HG02588 (cell line): ENCODE data around the gene TASP1.

ENCODE experiments used
- ATAC-seq: cut with Tn5 transposase; IDR thresholded peaks from one replicate; pipeline ENCODE4 v1.9.1; 2021; ENCODE audit warnings: mild to moderate bottlenecking, moderate library complexity; ENCODE audit not compliant: unreplicated experiment

The TASP1 gene

GRCh38 chr20:13574071-13574470 is 64.7 kb downstream of the TASP1 start:
- ATAC-seq, result no peak

GRCh38 chr20:13571662-13572061 is 67.1 kb downstream of the TASP1 start:
- no peak for ATAC-seq

DNA sequence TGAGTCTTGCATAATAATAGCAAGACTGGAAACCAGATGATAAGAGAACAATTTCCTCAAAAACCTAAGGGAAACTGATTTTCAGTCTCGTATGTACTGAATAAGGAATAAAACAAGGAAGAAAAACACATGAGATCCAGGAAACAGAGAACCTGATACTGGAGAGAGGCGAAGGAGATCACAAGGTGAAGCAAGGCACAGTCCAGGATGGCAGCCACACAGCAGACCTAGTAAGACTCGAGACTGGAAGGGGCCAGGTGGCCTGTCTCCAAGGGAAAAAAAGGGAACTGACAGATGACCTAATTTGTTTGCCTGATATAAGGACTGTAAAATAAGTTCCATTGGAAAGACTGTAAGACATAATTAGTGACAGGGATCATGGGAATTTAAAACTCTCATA is 71.1 kb downstream of the TASP1 start:
- ATAC-seq, result no peak

DNA sequence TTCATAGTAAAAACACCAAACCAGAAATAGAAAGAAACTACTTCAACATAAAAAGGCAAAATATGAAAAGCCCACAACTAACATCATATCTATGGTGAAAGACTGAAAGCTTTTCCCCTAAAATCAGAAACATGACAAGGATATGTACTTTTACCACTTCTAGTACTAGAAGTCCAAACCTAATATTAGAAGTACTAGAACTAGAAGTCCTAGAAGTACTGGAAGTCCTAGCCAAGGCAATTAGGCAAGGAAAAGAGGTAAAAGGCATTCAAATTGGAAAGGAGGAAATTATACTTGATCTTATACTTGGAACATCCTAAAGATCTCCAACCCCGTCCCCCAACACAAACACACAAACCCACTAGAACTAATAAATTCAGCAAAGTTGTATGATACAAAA is 74.9 kb downstream of the TASP1 start:
- no peak for ATAC-seq

- ATAC-seq, result no peak
Observed at GRCh38 chr20:13554706-13555105, 84.0 kb downstream of the TASP1 start.

DNA sequence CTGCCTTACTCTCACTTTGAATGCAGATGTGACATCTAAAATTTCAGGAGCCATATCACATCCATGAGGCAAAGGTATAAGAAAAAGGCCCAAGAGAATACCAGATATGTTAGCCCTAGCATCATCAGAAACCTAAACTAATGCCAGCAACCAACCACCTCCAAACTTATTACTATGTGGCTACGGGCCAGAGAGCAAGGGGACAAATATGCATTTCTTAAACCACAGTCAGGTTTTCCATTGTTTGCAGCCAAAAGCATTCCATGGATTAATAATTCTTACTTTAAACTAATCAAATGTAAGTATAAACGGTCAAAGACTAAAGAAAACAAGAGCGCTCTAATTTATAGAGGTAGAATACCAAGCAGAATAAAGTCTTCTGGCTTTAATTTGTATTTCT is 84.7 kb downstream of the TASP1 start:
- ATAC-seq, result no peak

- ATAC-seq, result no peak
Observed at GRCh38 chr20:13552061-13552460, 86.7 kb downstream of the TASP1 start.

DNA sequence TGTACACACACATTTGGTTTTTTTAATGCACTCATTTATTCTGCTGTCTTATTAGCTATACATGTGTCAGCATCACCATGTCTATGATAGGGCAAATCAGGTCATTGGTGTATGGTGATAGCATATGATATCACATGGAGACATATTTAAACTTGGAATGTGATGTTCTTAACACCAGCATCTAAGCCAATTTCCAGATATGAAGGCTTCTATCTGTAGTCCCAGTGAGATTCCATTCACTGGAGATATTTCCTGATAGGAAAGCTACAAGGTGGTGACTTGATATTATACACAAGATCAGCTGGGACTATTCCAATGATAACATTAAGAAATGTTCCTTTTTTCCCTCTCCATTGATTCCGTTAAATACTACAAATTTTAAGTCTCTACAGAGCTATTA is 89.3 kb downstream of the TASP1 start:
- no peak for ATAC-seq

GRCh38 chr20:13546497-13547131 is 92.1 kb downstream of the TASP1 start:
- ATAC-seq, result no peak

DNA sequence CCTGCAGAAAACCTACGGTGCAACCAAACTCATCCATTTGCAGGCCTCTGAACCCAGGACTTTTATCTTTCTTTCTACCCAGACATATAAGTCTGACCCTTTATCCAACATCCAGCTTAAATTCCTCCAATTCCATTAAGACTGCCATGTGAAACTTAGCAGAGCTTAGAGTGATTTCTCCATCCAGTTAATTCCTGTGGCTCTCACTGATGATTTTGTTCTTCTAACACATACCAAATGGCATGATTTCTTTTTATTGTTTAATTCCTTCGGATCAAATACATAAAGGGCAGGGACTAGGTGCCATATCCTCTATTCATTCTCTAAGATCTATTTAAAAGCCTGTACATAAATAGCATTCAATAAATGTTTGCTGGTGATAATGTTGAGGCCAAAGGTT is 92.9 kb downstream of the TASP1 start:
- no peak for ATAC-seq

DNA sequence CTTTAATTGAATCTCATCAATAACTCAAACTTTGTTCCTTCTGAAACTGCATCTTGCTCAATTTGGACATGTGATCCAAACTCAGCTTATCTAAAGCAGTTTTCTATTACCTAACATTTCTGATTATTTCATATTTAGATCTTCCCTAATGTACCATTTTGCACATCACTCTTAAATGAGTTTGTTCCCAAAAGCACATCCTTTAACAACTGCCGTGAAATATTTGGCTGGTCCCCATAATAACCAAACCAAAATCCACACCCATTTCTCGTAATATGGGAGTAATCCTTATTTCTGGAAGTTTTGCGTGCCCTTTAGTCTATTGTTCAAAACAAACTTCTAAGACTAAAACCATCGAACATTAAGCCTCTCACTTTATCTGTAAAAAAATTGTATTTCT is 94.9 kb downstream of the TASP1 start:
- no peak for ATAC-seq

DNA sequence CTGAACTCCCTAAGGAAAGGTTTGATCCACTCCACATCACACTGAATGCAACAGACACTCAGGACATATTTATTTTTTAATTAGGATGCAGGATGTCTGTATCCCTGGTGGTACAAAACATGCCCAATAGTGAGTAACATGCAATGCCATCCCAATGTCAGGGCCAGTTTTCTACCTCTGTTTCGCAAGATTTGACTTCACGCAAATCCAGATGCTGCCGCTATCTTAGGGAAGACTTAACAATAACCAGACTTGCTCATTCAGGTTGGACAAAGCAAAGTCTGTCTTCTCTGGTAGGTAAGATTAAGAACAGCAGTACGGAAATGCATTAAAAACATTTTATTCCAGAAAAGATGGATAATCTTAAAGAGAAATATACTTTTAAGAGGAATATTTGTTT is 103.1 kb downstream of the TASP1 start:
- no peak for ATAC-seq

GRCh38 chr20:13533946-13534345 is 104.8 kb downstream of the TASP1 start:
- ATAC-seq, result no peak

GRCh38 chr20:13530146-13530545 is 108.6 kb downstream of the TASP1 start:
- ATAC-seq, result no peak

DNA sequence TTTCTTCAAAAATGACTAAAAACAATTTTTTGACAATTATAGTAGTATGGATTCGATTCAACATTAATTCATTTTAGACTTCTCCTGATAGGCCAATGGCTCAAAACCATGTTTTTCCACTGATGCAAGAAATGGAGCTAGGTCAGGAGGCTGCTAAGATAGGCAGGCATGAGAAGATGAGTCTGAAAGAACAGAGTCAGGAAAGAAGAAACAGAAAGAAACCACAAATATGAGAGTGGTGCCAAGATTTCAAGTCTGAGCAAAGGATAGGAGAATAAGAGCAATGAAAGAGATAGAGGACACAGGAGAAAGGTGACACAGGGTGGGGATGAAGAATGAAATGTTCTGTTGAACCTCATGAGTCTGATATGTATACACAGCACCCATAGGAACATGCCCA is 112.2 kb downstream of the TASP1 start:
- no peak for ATAC-seq

DNA sequence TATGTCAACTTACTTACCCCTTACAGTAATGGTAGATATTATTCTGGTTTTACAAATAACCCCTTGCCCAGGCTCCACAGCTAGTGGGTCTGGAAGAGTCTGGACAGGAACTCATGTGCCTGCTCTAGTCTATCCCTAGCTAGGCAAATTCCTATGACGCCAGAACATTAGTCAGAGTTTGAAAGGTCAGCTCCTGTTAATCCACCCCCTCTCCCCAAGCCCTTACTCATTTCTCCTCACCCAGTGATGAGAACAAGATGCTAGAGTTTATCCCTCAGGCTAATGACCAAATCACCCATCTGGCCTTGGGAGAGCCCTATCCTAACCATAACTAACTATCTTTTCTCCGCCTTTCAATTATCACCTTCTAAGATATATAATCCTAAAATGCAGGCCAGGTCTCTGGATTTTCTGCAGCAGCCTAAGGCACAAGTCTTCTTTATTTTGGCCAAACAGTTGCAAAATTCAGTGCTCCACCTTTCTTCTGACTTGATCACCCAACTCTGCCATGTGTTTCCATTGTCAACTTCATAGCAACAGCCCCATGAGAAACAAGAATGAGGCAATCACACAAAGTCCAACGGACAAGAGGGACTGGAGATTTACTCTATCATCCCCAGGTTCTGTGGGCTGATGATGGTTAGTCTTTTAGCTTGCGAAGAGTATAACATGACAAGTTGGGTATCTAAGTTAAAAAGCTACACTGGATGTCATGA is 113.3 kb downstream of the TASP1 start:
- no peak for ATAC-seq

GRCh38 chr20:13524339-13524738 is 114.4 kb downstream of the TASP1 start:
- no peak for ATAC-seq

DNA sequence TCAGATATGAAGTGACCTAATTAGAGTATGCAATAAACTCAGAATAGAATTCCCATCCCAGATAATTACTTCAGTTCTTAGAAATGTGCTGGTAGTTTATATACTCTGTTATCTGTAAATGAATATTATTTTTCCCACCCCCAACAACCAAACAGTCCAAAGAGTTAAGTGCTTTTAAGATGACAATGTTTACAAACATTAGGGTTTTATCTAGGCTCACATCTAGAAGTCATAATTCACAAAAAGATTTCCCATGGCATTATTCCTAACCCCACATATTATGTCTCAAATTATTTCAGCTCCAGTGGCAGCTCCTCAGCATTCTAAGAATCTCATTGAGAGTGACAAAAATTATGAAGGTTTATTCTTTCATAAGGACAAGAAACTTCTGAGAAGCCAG is 120.9 kb downstream of the TASP1 start:
- no peak for ATAC-seq

DNA sequence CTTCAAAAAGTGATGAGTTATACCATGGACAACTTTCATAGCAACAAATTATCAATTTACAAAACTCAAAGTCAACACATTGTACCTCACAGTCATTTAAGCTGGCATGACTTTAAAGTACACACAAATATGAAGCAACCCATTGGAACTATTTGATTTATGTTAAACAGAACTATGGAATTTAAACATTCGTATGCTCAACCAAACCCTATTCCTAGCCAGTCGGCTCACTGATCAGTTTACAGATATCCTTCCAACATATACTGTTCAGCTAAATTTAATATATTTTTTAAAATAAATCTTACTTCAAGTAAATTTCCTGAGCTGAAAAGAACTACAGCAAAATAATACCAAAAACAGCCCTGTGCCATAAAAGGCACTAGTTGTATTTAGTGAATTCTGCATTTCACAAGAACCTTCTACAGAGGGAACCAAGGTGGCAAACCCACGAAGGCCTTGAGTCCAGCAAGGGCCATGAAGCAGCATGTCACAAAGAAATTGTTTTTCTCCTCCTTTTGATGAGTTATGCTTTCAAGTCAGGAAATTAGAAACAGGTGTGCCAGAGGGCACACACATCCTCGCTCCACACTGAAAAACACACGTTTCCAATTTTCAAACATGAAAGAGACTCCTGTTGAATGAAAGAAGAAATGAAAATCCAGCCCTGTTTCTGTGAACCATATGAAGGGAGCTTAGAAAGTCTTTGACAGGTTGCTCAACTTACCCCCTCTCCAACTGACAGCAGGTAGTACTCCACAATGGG is 122.8 kb downstream of the TASP1 start:
- no peak for ATAC-seq

DNA sequence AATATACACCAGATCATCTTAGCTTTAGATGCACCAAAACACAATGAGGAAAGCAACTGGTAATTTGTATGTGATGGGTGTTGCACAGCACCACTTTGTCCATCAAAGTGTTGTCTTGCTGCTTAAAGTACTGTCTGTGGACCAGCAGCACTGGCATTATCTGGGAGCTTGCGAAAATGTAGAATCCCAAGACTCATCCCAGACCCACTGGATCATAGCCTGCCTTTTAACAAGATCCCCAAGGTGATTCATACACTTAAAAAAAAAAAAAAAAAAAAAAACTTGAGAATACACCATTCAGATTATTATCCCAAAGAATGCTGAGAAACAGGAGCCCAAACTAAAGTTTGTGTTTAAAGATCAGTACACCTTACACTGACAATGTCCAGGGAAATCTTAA is 123.4 kb downstream of the TASP1 start:
- ATAC-seq, result no peak

DNA sequence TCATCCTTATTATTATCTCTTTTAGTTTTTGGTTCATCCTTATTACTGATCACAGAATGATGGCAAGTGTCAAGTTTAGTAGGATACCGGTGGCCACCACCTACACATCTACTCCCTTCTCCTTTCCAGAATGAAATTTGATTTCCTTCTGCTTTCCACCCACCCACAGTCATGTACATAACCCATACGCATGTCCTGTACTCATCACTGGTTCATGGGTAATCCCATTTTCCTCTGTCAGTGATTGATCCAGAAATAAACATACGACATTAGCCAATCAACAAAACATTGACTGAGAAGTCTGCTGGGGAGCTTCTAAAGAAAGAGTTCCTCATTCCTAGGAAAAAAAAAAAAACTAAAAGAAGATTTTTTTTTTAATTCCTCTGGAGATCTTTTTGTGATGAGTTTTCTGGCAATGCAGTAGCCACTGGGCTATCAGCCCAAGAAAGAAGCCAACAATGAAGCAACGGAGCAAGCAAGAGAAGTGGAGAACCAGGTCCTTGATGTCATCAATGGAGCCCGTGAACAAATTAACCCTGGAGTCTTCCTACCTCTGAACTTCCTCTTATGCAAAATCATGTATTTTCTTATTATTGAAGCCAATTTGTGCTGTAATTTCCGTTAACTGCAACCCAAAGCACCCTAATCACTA is 127.8 kb downstream of the TASP1 start:
- ATAC-seq, result no peak

DNA sequence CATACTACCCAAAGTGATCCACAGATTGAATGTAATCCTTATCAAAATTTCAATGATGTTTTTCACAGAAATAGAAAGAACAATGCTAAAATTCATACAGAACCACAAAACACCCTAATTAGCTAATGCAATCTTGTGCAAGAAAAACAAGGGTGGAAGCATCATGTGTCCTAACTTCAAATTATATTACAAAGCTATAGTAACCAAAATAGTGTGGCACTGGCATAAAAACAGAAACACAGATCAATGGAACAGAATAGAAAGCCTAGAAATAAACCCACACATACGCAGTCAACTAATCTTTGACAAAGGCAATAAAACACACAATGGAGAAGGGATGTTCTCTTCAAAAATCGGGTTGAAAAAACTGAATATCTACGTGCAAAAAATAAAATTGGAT is 131.1 kb downstream of the TASP1 start:
- ATAC-seq, result no peak
